ENCODE results near the gene SIAH2.

SIAH2 gene

DNA sequence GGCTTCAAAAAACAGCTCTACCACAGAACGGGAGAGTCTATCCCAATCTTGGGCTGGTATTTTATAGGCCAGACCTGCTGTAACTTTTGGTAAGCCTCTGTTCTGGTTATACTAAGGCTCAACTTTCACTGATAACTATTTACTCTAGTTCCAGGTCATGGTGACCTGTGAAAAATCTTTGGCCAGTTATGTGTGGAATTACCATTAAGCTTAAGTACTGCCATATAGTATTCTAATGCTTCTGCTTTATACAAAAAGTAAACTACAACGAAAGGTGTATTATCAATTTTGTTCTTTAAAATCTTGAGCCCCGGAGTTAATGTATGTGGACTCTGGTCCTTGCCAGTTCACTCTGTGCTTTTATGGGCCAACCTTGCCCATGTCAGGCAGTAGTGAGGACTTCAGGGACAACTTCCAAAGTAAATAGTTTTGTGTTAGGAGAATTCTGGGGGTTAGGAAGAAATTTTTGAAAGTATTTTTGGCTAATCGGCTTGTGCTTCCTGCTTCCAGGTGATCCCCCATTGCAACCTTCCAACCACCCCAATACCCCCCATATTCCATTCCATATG, 6.4 kb downstream of the SIAH2 start:
- in situ Hi-C loops (cut with HindIII; ENCODE audit: low pct_ligation_motif_present, low sequenced_read_pairs), result no loop called here
- TF ChIP-seq, protein P1, sequence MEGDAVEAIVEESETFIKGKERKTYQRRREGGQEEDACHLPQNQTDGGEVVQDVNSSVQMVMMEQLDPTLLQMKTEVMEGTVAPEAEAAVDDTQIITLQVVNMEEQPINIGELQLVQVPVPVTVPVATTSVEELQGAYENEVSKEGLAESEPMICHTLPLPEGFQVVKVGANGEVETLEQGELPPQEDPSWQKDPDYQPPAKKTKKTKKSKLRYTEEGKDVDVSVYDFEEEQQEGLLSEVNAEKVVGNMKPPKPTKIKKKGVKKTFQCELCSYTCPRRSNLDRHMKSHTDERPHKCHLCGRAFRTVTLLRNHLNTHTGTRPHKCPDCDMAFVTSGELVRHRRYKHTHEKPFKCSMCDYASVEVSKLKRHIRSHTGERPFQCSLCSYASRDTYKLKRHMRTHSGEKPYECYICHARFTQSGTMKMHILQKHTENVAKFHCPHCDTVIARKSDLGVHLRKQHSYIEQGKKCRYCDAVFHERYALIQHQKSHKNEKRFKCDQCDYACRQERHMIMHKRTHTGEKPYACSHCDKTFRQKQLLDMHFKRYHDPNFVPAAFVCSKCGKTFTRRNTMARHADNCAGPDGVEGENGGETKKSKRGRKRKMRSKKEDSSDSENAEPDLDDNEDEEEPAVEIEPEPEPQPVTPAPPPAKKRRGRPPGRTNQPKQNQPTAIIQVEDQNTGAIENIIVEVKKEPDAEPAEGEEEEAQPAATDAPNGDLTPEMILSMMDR (IDR thresholded peaks at IDR 0.05; ENCODE audit: low read depth, low read length, missing control alignments), result no peak

DNA sequence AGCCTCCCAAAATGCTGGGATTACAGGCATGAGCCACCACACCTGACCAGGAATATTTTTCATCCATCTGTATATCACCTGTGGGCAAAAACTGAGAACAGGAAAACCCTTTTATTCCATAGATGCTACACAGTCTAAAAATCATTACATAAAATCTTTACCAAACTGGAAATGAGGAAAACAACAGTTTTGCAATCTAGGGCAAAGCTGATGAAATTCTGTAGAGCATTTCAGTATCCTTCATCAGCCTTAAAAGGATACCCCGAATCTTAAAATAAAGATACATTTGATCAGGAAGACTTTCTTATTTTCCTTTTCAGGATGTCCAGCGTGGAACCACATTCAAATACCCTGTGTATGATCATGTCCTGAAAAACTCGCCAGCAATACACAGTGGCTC, 7.1 kb downstream of the SIAH2 start:
- TF ChIP-seq, protein P1 (IDR thresholded peaks at IDR 0.05; ENCODE audit: low read depth, low read length, missing control alignments), result no peak
- Histone ChIP-seq H3K4me3 (ENCODE audit: low read depth, low read length) (no peak overlapping the region), H3K27ac (no peak overlapping the region), H3K36me3 (replicated peaks) (no peaks in the 10 kb centered on the region), H3K27me3 (replicated peaks) (no peaks in the 10 kb centered on the region)
- DNase-seq, result no peak
- in situ Hi-C loops (cut with HindIII; ENCODE audit: low pct_ligation_motif_present, low sequenced_read_pairs), result no loop called here

More for the DNA sequence above, 6.4 kb downstream of the SIAH2 start:
- H3K36me3 ChIP-seq (replicated peaks), result no peaks in the 10 kb centered on the region
- H3K27me3 ChIP-seq (replicated peaks), result no peaks in the 10 kb centered on the region
- H3K4me3 ChIP-seq (ENCODE audit: low read depth, low read length), result no peak overlapping the region
- no peak overlapping the region for H3K27ac ChIP-seq
- DNase-seq, result no peak

DNA sequence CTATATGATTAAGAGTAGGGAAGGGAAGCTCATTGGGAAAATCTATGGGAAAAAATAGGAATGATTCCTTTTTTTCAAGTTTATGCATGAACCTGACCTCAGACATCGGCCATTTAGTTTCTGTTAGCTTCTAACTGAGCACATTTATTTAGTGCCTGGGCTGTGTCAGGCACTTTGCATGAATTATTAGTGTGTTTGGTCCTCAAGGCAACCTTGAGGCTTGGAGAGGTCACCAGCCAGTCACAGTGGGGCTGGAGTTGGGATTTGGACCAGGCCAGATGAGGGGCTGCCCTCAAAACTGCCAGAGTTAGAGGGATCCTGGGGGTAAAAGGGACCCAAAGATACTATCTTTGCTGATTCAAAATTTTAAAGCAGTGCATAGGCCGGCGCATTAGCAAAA, 8.1 kb downstream of the SIAH2 start:
- no peak overlapping the region for H3K27ac ChIP-seq
- no peaks in the 10 kb centered on the region for H3K27me3 ChIP-seq (replicated peaks)
- in situ Hi-C loops (cut with HindIII; ENCODE audit: low pct_ligation_motif_present, low sequenced_read_pairs), result no loop called here
- H3K4me3 ChIP-seq (ENCODE audit: low read depth, low read length), result no peak overlapping the region
- TF ChIP-seq, protein P1 (IDR thresholded peaks at IDR 0.05; ENCODE audit: low read depth, low read length, missing control alignments), result no peak
- H3K36me3 ChIP-seq (replicated peaks), result no peaks in the 10 kb centered on the region
- DNase-seq, result no peak

DNA sequence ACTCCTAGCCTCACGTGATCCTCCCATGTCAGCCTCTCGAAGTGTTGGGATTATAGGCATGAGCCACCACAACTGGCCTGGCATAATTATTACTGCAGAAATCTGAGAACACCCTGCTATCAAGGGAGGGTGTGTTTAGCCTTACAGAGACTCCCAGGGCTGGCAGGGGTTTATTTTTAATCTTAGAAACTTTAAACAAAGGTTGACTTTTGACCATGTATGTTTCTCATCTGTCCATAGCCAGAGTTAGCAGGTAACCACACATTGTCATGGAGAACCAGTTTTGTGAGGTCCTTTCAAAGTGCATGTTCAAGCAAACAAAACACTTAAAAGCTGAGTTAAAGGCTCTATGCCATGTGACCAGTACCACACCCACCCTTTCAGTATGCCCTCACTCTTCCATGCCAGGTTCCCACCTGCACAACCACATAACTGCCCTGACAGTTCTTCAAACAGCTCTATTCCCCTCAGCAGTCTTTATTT, 11.1 kb downstream of the SIAH2 start:
- Histone ChIP-seq H3K4me3 (ENCODE audit: low read depth, low read length) (no peak overlapping the region), H3K36me3 (replicated peaks) (no peaks in the 10 kb centered on the region), H3K27ac (no peak overlapping the region), H3K27me3 (replicated peaks) (no peaks in the 10 kb centered on the region)
- in situ Hi-C loops (cut with HindIII; ENCODE audit: low pct_ligation_motif_present, low sequenced_read_pairs), result no loop called here
- TF ChIP-seq, protein P1 (IDR thresholded peaks at IDR 0.05; ENCODE audit: low read depth, low read length, missing control alignments), result no peak
- no peak for DNase-seq

DNA sequence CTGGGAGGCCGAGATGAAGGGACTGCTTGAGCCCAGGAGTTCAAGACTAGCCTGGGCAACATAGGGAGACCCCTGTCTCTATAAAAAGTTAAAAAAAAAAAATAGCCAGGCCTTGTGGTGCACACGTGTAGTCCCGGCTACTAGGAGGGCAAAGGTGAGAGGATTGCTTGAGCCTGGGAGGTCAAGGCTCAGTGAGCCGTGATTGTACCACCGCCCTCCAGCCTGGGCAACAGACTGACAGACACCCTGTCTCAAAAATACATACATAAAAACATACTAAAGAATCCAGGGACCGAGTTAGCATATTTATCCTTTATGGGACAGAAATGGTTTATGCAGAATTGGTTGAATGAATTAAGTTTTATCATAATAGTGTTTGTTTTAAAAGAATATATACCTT, 13.7 kb downstream of the SIAH2 start:
- no peak overlapping the region for H3K27ac ChIP-seq
- H3K4me3 ChIP-seq (ENCODE audit: low read depth, low read length), result no peak overlapping the region
- no peaks in the 10 kb centered on the region for H3K27me3 ChIP-seq (replicated peaks)
- in situ Hi-C loops (cut with HindIII; ENCODE audit: low pct_ligation_motif_present, low sequenced_read_pairs), result no loop called here
- no peak for DNase-seq
- no peaks in the 10 kb centered on the region for H3K36me3 ChIP-seq (replicated peaks)
- TF ChIP-seq, protein P1 (IDR thresholded peaks at IDR 0.05; ENCODE audit: low read depth, low read length, missing control alignments), result no peak

DNA sequence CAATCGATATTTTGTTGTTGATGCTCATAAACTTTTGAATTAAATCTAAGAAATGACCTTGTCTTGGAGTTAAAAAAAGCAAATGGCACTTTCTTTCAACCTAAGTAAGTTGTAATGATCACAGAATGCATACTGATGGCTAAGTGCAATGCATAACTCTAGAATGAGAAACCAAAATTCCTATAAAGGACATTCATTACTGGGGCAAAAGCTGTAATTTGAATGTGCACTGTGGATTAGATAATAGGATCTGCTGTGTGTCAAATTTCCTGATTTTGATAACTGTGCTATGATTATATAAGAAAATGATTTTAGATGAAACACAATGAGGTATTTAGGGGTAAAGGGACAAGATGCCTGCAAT, 14.3 kb downstream of the SIAH2 start:
- Histone ChIP-seq H3K27me3 (replicated peaks) (no peaks in the 10 kb centered on the region), H3K27ac (no peak overlapping the region), H3K4me3 (ENCODE audit: low read depth, low read length) (no peak overlapping the region), H3K36me3 (replicated peaks) (no peaks in the 10 kb centered on the region)
- in situ Hi-C loops (cut with HindIII; ENCODE audit: low pct_ligation_motif_present, low sequenced_read_pairs), result no loop called here
- no peak for DNase-seq
- TF ChIP-seq, protein P1 (IDR thresholded peaks at IDR 0.05; ENCODE audit: low read depth, low read length, missing control alignments), result no peak

All from brain microvascular endothelial cell (primary cell).